Breast epithelium (tissue), 4 donors: ENCODE data around the gene NSMF. TPM values are rescaled to one million over a fixed set of nuclear protein-coding genes. Genes with fewer than 3 reads are reported as not detected.
A peak's percentile ranks its signal among the peaks of the same experiment; 100 is the strongest.

Source experiments
- DNase-seq, 2 donors: peaks; one replicate each; pipeline ENCODE4 v3.0.0-alpha.2; 2019; ENCODE audit warnings: low spot score in 2 of 2
- H3K27ac ChIP-seq, 2 donors: fragments of 200-600 bp; sonication (generic) in 1 of 2; one replicate each; pipeline ENCODE4 v1.5.1; 2016 to 2019; ENCODE audit warnings: mild to moderate bottlenecking in 1 of 2
- H3K27me3 ChIP-seq, 2 donors: fragments of 200-600 bp; sonication (generic) in 1 of 2; one replicate each; pipeline versions ENCODE4 v1.5.1 to v1.6.0; 2017 to 2019; ENCODE audit warnings: control low read depth in 1 of 2, mild to moderate bottlenecking in 1 of 2
- H3K36me3 ChIP-seq: fragments of 200-600 bp; one replicate; pipeline ENCODE4 v1.5.1; 2019
- H3K4me1 ChIP-seq, 2 donors: fragments of 200-600 bp; sonication (generic); one replicate each; pipeline ENCODE4 v1.5.1; 2016 to 2019; ENCODE audit warnings: control low read depth in 1 of 2
- H3K4me3 ChIP-seq, 3 donors: fragments of 200-600 bp; sonication (generic); 1 replicate in 2 of 3; 2 replicates in 1 of 3; pipeline ENCODE4 v1.5.1; 2016 to 2019; ENCODE audit warnings: mild to moderate bottlenecking in 3 of 3, moderate library complexity in 2 of 3
- H3K9me3 ChIP-seq, 2 donors: fragments of 200-600 bp; sonication (generic) in 1 of 2; one replicate each; pipeline ENCODE4 v1.5.1; 2016 to 2019; ENCODE audit warnings: control low read depth in 1 of 2
- POLR2A ChIP-seq: fragments of 450-650 bp; IDR thresholded peaks from one replicate; pipeline ENCODE4 v1.6.1; 2016; ENCODE audit warnings: antibody characterized with exemption, mild to moderate bottlenecking, moderate library complexity
- POLR2AphosphoS5 ChIP-seq, 3 donors: sonication (generic); formaldehyde crosslinking; IDR thresholded peaks; one replicate each; pipeline ENCODE4 v1.6.1; 2017; ENCODE audit warnings: antibody characterized with exemption in 3 of 3
- intact Hi-C: fragments of 100-400 bp; cut with DNase I; formaldehyde crosslinking; loops from one replicate; pipeline ENCODE4 v1.15.1; 2023; ENCODE audit warnings: low total_unique reads
- total RNA-seq, 3 donors: library from RNA; depleted of rRNA; stranded (reverse); fragments of >200 nt; gene quantifications; one replicate each; pipeline ENCODE4 v1.1.0, GENCODE V29; 2016
- TF ChIP-seq, protein P1 (sequence below), 3 donors: fragments of 450-650 bp; IDR thresholded peaks; one replicate each; pipeline ENCODE4 v1.5.1; 2016 to 2017; ENCODE audit warnings: antibody characterized with exemption in 3 of 3, mild to moderate bottlenecking in 3 of 3, moderate library complexity in 3 of 3

Gene NSMF
- total RNA-seq, 3 donors from 2014 or later, result 30.9 to 38.4 (median 37.4) TPM

DNA sequence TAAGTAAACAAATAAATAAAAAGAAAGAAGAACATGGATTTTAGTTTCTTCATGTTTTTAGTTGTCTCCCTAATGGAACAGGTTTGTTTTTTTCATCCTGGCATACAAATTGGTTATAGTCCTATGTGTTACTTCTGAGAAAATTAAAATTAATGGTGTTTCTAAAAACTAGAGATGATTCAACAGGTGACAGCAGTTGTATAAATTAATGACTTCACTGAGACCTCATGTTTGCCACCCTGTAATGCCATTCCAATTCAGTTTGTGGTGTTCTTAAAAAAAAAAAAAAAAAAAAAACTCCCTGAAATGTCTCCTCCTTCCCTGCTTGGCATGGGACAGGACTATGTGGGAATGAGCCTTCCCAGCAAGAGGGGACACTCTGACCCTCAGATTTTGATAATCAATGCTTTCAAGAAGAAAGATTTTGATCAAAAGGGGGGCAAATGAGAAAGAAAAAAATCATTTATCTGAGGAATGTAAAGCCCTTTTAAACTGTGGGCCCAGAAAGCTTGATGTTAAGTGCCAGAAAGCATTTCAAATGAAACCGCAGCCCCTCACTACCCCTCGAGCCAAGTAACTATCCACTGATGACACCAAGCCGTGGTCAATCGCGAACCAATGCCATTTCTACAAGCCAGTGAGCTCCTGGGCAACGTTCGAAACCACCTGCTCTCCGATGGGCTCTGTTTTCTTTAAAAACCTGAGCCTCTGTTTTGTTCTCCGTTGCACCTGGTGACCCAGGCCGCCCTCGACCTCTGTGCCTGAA, 37.1 kb downstream of the NSMF start:
- H3K4me1 ChIP-seq, result peaks cover 0 to 4% of the 10 kb centered on the region in 2 donors
- no peak for DNase-seq
- intact Hi-C loops, result no loop called here
- H3K4me3 ChIP-seq, result peak overlapping the region; percentile 90 to 100 (median 92)
- H3K27ac ChIP-seq, result peak overlapping the region; percentile 88 to 89
- no peaks in the 10 kb centered on the region for H3K27me3 ChIP-seq
- TF ChIP-seq POLR2AphosphoS5 (IDR thresholded peaks at IDR 0.05), result no peak
- no peak for TF ChIP-seq POLR2A
- TF ChIP-seq, protein P1, sequence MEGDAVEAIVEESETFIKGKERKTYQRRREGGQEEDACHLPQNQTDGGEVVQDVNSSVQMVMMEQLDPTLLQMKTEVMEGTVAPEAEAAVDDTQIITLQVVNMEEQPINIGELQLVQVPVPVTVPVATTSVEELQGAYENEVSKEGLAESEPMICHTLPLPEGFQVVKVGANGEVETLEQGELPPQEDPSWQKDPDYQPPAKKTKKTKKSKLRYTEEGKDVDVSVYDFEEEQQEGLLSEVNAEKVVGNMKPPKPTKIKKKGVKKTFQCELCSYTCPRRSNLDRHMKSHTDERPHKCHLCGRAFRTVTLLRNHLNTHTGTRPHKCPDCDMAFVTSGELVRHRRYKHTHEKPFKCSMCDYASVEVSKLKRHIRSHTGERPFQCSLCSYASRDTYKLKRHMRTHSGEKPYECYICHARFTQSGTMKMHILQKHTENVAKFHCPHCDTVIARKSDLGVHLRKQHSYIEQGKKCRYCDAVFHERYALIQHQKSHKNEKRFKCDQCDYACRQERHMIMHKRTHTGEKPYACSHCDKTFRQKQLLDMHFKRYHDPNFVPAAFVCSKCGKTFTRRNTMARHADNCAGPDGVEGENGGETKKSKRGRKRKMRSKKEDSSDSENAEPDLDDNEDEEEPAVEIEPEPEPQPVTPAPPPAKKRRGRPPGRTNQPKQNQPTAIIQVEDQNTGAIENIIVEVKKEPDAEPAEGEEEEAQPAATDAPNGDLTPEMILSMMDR (IDR thresholded peaks at IDR 0.05), result no peak
- no peaks in the 10 kb centered on the region for H3K9me3 ChIP-seq
- H3K36me3 ChIP-seq, result no peaks in the 10 kb centered on the region

DNA sequence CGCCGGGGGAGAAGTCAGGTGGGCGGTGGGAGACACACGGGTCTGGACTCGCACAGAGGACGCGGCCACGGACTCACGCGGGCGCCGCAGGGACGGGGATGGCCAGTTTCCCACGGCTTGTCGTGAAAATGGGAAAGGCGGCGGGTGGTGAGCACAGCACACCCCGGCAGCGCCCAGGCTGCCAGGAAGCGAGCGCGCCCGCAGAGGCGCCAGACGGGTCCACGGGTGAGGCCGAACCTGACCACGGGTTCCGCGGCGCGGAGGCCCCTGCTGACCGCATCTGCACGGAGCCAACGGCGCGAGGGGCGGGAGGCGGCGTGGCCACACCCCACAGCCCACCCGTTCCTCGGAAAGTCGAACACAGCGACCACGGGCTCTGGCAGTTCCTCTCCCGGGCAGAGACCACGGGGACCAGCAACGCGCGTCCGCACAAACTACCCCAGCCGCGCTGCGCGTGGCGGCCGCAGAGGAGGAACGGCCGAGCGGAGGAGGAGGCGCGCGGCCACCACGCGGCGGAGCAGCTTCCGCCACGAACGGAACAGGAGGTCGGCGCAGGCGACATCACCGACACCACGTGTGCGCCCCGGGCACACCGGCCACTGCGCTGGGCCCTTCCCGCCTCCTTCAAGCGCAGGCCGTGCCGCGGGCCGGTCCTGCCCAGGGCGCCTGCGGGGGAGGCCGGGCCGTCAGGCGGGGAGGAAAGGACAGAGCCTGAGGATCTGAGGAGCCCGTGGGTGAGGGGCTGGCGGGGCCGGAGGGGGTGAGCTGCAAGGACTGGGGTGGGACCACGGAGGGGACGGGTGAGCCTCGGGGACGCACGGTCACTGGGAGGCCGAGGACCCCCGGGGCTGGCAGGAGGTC, 41.7 kb downstream of the NSMF start:
- Histone ChIP-seq H3K4me1 (peaks cover 0 to under 1% of the 10 kb centered on the region in 2 donors), H3K9me3 (no peaks in the 10 kb centered on the region), H3K4me3 (peak overlapping the region; percentile 28 to 58 (median 57)), H3K27me3 (no peaks in the 10 kb centered on the region), H3K36me3 (no peaks in the 10 kb centered on the region), H3K27ac (peak overlapping the region; percentile 19 to 73)
- TF ChIP-seq, protein P1 (IDR thresholded peaks at IDR 0.05), result no peak
- TF ChIP-seq POLR2A (no peak), POLR2AphosphoS5 (IDR thresholded peaks at IDR 0.05) (peak in 1 of 3 donors; percentile 9)
- no peak for DNase-seq
- intact Hi-C loops, result no loop called here

DNA sequence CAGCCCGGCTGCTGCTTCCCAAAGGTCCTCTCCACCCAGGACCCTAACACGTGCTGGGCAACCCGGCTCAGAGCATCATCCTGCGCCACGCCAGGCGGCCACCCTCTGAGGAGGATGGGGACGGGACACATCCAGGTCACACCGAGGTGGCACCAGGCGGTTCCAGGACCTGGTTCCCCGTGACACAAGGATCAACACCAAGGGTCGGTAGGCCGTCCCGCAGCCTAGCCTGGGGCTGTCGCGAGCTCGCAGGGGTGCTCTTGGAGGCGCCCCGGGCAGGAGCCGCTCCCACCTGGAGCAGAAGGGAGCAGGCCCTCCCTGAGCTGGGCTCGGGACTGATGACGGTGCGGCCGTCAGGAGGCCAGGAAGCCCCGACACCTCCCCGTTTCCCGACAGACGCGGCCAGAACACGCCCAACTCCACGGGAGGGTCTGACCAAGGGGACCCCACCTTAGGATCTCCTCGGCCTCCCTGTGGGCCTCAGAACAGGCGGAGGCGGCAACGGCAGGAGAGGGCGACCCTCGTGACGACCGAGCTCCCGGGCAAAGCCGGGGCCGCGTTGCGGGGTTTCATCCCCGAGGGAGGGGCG, 42.5 kb downstream of the NSMF start:
- Histone ChIP-seq H3K9me3 (no peaks in the 10 kb centered on the region), H3K36me3 (no peaks in the 10 kb centered on the region), H3K27me3 (no peaks in the 10 kb centered on the region), H3K27ac (peak overlapping the region; percentile 19 to 73), H3K4me3 (peak overlapping the region; percentile 28 to 58 (median 57)), H3K4me1 (peaks cover 3 to 7% of the 10 kb centered on the region in 2 donors)
- intact Hi-C loops, result no loop called here
- TF ChIP-seq POLR2AphosphoS5 (IDR thresholded peaks at IDR 0.05) (no peak), POLR2A (no peak)
- TF ChIP-seq, protein P1 (IDR thresholded peaks at IDR 0.05), result no peak
- DNase-seq, result no peak

DNA sequence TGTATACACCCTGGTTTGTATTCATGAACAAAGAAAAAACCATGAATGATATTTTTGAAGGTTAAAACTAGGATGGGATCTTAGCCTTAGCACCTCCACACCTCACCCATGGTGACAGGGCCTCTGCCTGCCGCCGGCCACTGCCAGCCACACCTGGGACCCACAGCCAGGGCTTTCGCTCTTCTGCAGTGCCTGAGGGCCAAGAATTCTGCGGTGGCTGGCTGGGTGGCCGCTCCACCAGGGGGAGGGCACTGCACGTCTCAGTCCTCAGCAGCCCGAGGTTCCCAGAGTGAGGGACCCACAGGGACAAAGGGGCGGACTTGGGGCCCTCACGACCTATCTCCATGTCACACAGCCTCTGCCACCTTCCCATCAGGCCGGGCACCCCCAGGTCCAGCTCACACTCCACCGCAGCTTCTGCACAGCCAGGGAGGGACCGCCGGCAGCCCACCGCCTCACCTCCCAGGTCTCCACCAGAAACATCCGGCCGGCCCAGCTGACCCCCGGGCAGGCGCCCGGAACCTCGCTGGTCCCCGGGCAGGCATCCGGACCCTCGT, 43.0 kb downstream of the NSMF start:
- no peaks in the 10 kb centered on the region for H3K9me3 ChIP-seq
- intact Hi-C loops, result no loop called here
- no peak for DNase-seq
- no peaks in the 10 kb centered on the region for H3K36me3 ChIP-seq
- H3K27me3 ChIP-seq, result no peaks in the 10 kb centered on the region
- H3K4me3 ChIP-seq, result no peak overlapping the region
- H3K27ac ChIP-seq, result peak overlapping the region; percentile 12 to 73
- peaks cover 3 to 8% of the 10 kb centered on the region in 2 donors for H3K4me1 ChIP-seq
- no peak for TF ChIP-seq POLR2AphosphoS5 (IDR thresholded peaks at IDR 0.05)
- TF ChIP-seq, protein P1 (IDR thresholded peaks at IDR 0.05), result no peak
